HG03558 (cell line): ENCODE data around the gene ICAM5.

Experiments used
- ATAC-seq: cut with Tn5 transposase; IDR thresholded peaks from one replicate; pipeline ENCODE4 v1.9.1; 2021; ENCODE audit warnings: moderate number of reproducible peaks; ENCODE audit not compliant: unreplicated experiment; ENCODE audit errors: extremely low read depth

Gene ICAM5

DNA sequence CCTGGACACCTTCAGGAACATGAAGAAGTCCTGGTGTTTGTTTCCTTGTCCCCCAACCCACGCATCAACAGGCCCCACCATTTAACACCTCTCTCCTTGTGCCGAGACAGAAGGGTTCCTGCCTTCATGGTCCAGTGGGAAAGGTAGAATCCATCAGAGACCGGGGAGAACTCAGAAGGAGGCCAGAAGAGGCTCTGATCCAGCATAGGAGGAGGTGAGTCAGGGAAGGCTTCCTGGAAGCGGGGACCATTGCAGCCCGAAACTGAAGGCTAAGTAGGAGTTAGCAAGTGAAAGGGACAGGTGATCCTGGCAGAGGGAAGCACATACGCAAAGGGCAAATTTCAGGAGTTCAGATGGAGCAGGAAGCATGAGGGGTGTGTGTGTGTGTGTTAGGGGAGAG is 49.2 kb downstream of the ICAM5 start:
- no peak for ATAC-seq

DNA sequence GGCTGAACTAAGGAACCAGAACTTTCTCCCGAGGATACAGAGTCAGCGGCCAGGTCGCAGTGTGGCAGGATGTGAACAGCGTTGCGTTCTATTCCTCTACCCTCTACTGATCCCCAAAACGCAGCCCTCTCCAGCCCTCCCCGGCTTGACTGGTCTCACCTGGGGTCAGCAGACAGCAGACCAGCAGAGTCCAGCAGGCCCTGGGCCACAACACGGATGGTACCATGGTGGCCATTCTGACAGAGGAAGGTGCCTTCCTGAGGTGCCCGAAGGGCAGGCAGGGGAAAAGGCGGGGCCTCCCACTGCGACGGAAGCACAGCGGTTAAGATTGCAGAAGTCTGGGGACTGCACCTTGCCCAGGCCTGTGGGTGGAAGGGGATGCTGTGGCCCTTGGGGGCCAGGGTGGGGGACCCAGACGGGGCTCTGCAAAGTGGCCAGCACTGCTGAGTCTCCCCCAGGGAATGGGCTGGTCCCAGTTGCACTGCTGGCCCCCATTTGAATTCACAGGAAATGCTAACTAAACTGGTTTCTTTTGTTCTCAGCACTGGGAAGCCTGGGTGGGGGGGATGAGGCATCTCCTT is 49.7 kb downstream of the ICAM5 start, which contains the start of gene ICAM3:
TSS of gene ICAM3 (minus strand) at position 245 of the 581 bp plus-strand sequence. CDS start at position 235, 10 bp downstream.
- no peak for ATAC-seq

DNA sequence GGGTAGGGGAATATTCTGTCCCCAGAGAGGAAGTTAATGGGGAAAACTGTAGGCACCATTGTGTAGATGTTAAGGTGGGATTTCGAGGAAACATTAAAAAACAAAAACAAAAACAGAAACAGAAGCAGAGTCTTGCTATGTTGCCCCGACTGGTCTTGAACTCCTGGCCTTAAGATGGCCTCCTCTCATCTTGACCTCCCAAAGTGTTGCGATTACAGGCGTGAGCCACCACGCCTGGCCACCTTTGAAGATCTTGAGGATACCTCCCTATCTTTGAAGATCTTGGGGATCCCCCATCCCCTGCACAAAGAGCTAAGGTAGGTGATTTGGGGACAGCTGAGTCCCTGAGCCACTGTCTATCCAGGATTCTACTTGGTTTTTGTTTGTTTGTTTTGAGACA is 50.2 kb downstream of the ICAM5 start:
- ATAC-seq: no peak

DNA sequence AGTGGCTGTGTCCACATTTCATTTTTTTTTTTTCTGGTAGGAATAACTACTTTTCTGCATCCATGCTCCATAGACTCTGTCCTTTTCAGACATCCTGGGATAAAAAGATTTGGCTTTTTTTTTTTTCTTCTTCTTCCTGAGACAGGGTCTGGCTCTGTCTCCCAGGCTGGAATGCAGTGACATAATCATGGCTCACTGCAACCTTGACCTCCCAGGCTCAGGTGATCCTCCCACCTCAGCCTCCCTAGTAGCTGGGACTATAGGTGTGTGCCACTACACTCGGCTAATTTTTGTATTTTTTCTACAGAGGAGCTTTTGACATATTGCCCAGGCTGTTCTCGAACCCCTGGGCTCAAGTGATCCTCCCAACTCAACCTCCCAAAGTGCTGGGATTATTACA is 53.7 kb downstream of the ICAM5 start:
- ATAC-seq: no peak

DNA sequence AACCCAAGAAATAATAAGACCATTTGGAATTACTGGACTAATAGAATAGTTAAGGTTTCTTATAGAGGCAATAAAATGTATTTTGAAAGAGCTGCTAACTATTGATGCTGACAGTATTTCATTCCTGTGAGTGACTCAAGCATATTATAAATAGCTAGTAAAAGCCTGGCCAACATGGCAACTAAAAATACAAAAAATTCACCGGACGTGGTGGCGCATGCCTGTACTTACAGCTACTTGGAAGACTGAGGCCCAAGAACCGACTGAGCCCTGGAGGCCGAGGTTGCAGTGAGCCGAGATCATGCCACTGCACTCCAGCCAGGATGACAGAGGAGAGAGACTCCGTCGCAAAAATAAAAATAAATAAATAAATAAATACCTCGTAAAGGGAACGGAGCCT is 55.0 kb downstream of the ICAM5 start:
- ATAC-seq: no peak
